Measurements from ENCODE around the gene TENM4. TPM values are rescaled to one million over a fixed set of nuclear protein-coding genes. Genes with fewer than 3 reads are reported as not detected.

Gene TENM4
- total and polyA plus RNA-seq, 2 of the 8 experiments (the other 6 are each of a cell fraction or from before 2014, with no cell fraction given) = 3.5 to 7.2 TPM

- TF ChIP-seq CEBPB (IDR thresholded peaks at IDR 0.05; ENCODE audit: low read depth, low read length) = no peak
- TF ChIP-seq CHD2 (IDR thresholded peaks at IDR 0.05; ENCODE audit: low read length) = no peak
- TF ChIP-seq HDAC6 (IDR thresholded peaks at IDR 0.05; ENCODE audit: low read depth, low read length) = no peak
- no peak for TF ChIP-seq SP1 (IDR thresholded peaks at IDR 0.05; ENCODE audit: low read depth, low read length)
- no peak for TF ChIP-seq MAFK (IDR thresholded peaks at IDR 0.05; ENCODE audit: low read depth, low read length)
Observed at GRCh38 chr11:78990261-78990660, 450.6 kb downstream of the TENM4 start (continued).
